SK-N-SH (cell line): Measurements from ENCODE around the gene GRIP1. TPM values are rescaled to one million over a fixed set of nuclear protein-coding genes. Genes with fewer than 3 reads are reported as not detected.

ENCODE experiments used
- CTCF ChIA-PET: fragments of 300-600, 350-600 bp; formaldehyde crosslinking; extraction: SDS; loops from one replicate; lab custom pipeline; 2021; lab: Yijun Ruan, JAX
- POLR2A ChIA-PET: fragments of 350-600 bp; sonication (Branson Sonifier 250); formaldehyde crosslinking; extraction: SDS; loops from one replicate; lab custom pipeline; 2020; ENCODE audit warnings: antibody characterized with exemption, inconsistent platforms; lab: Yijun Ruan, JAX
- DNase-seq: peaks from one replicate; pipeline ENCODE4 v3.0.0; 2012
- H2AFZ ChIP-seq: fragments of 200-600 bp; sonication (generic); 2 replicates; pipeline ENCODE4 v1.8.1; 2016; ENCODE audit warnings: antibody characterized with exemption, mild to moderate bottlenecking, low read depth
- H3F3A ChIP-seq: fragments of 200-600 bp; sonication (generic); replicated peaks from 2 replicates; pipeline ENCODE3; 2016; ENCODE audit warnings: antibody characterized with exemption, mild to moderate bottlenecking; ENCODE audit not compliant: insufficient read depth
- H3K27ac ChIP-seq, 2 experiments: fragments of 200-500 bp in 1 of 2; fragments of 200-600 bp in 1 of 2; sonication (Bioruptor generic) in 1 of 2; sonication (generic), shearing (Covaris generic) in 1 of 2; 2 replicates each; pipeline versions ENCODE4 v1.5.1 to v1.6.1; 2014 to 2016; ENCODE audit warnings: low read depth in 2 of 2, inconsistent platforms in 1 of 2, low read length in 1 of 2, mild to moderate bottlenecking in 1 of 2, mixed read lengths in 1 of 2
- H3K27me3 ChIP-seq: fragments of 200-600 bp; sonication (generic), shearing (Covaris generic); 2 replicates; pipeline ENCODE4 v1.6.1; 2016; ENCODE audit warnings: mixed run types; ENCODE audit not compliant: insufficient read depth
- H3K36me3 ChIP-seq, 2 experiments: fragments of 200-500 bp in 1 of 2; fragments of 200-600 bp in 1 of 2; sonication (Bioruptor generic) in 1 of 2; sonication (generic) in 1 of 2; replicated peaks in 1 of 2; 2 replicates each; pipeline versions ENCODE3 to v1.5.1; 2014 to 2016; ENCODE audit warnings: low read length in 1 of 2, mild to moderate bottlenecking in 1 of 2; ENCODE audit not compliant: insufficient read depth in 2 of 2, control insufficient read depth in 1 of 2
- H3K4me1 ChIP-seq, 2 experiments: fragments of 200-500 bp in 1 of 2; fragments of 200-600 bp in 1 of 2; sonication (Bioruptor generic) in 1 of 2; sonication (generic), shearing (Covaris generic) in 1 of 2; 2 replicates each; pipeline versions ENCODE4 v1.5.1 to v1.6.1; 2014 to 2016; ENCODE audit warnings: low read depth in 1 of 2, low read length in 1 of 2, mixed run types in 1 of 2; ENCODE audit not compliant: insufficient read depth in 2 of 2, control insufficient read depth in 1 of 2
- H3K4me2 ChIP-seq: fragments of 200-600 bp; sonication (generic), shearing (Covaris generic); 2 replicates; pipeline ENCODE4 v1.6.1; 2017; ENCODE audit warnings: mixed run types
- H3K4me3 ChIP-seq, 2 experiments: fragments of 200-500 bp in 1 of 2; fragments of 200-600 bp in 1 of 2; sonication (Bioruptor generic) in 1 of 2; sonication (generic), shearing (Covaris generic) in 1 of 2; 2 replicates each; pipeline versions ENCODE4 v1.5.1 to v1.8.1; 2014 to 2016; ENCODE audit warnings: low read depth in 2 of 2, inconsistent platforms in 1 of 2, low read length in 1 of 2, mild to moderate bottlenecking in 1 of 2, mixed read lengths in 1 of 2, moderate library complexity in 1 of 2
- H3K79me2 ChIP-seq: fragments of 200-600 bp; sonication (generic); 2 replicates; pipeline ENCODE4 v1.8.1; 2017; ENCODE audit warnings: mild to moderate bottlenecking; ENCODE audit not compliant: insufficient read depth
- H3K9ac ChIP-seq: fragments of 200-600 bp; sonication (generic); 2 replicates; pipeline ENCODE4 v1.6.1; 2017; ENCODE audit warnings: mixed run types
- H3K9me2 ChIP-seq: fragments of 200-600 bp; sonication (generic); 2 replicates; pipeline ENCODE4 v1.6.1; 2017; ENCODE audit warnings: mixed run types
- H3K9me3 ChIP-seq: fragments of 200-600 bp; sonication (generic); 2 replicates; pipeline ENCODE4 v1.6.1; 2017; ENCODE audit warnings: mixed run types, mild to moderate bottlenecking, moderate library complexity
- H4K20me1 ChIP-seq: fragments of 200-600 bp; sonication (generic); 2 replicates; pipeline ENCODE4 v1.6.1; 2017; ENCODE audit warnings: mild to moderate bottlenecking, mixed run types; ENCODE audit not compliant: insufficient read depth
- EP300 ChIP-seq, 2 experiments: IDR thresholded peaks; 2 replicates each; pipeline versions ENCODE4 v1.4.0 to v1.6.1; 2012; ENCODE audit warnings: borderline replicate concordance in 1 of 2, low read depth in 1 of 2, low read length in 1 of 2
- FOXJ3 ChIP-seq: sonication (generic); formaldehyde crosslinking; IDR thresholded peaks from 2 replicates; pipeline ENCODE4 v1.5.1; 2020; ENCODE audit warnings: mild to moderate bottlenecking, missing genetic modification reagents
- FOXM1 ChIP-seq: IDR thresholded peaks from 2 replicates; pipeline ENCODE4 v1.4.0; 2012; ENCODE audit warnings: low read depth, mild to moderate bottlenecking
- GABPA ChIP-seq: IDR thresholded peaks from 2 replicates; pipeline ENCODE4 v1.4.0; 2012; ENCODE audit warnings: low read depth, mild to moderate bottlenecking
- GATA2 ChIP-seq: sonication (generic); formaldehyde crosslinking; IDR thresholded peaks from 2 replicates; pipeline ENCODE4 v1.5.0; 2020; ENCODE audit warnings: mild to moderate bottlenecking, missing genetic modification reagents
- NRF1 ChIP-seq: IDR thresholded peaks from 2 replicates; pipeline ENCODE4 v1.6.1; 2012; ENCODE audit warnings: low read depth, mild to moderate bottlenecking, low read length
- RCOR1 ChIP-seq: fragments of 150-350 bp; IDR thresholded peaks from 2 replicates; pipeline ENCODE4 v1.6.1; 2017; ENCODE audit warnings: antibody characterized with exemption, low read length
- RFX5 ChIP-seq: IDR thresholded peaks from 2 replicates; pipeline ENCODE4 v1.6.1; 2012; ENCODE audit warnings: mild to moderate bottlenecking, improper control_type of control experiment, low read length
- SIN3A ChIP-seq: IDR thresholded peaks from 2 replicates; pipeline ENCODE4 v1.6.1; 2012; ENCODE audit warnings: low read depth, mild to moderate bottlenecking, low read length, moderate library complexity, borderline replicate concordance
- TEAD4 ChIP-seq: IDR thresholded peaks from 2 replicates; pipeline ENCODE4 v1.4.0; 2012; ENCODE audit warnings: mild to moderate bottlenecking, borderline replicate concordance; ENCODE audit not compliant: insufficient read depth
- WGBS: methylation state at CpG from one replicate; pipeline ENCODE4 v1.1.6; 2017; ENCODE audit warnings: low lambda C conversion rate; 5-methylcytosine and 5-hydroxymethylcytosine counted together
- polyA plus RNA-seq, 3 experiments: library from polyadenylated mRNA; depleted of rRNA; stranded (reverse); fragments of >200 nt; gene quantifications; 2 replicates each; pipeline ENCODE4 v1.2.3, GENCODE V29; 2012
- TF ChIP-seq, protein P1 (sequence below): IDR thresholded peaks from 2 replicates; pipeline ENCODE4 v1.4.0; 2012; ENCODE audit warnings: low read depth
- TF ChIP-seq, protein P2 (sequence below): fragments of 200-600 bp; sonication (generic); IDR thresholded peaks from 2 replicates; pipeline ENCODE4 v1.6.1; 2017; ENCODE audit warnings: antibody characterized with exemption, mild to moderate bottlenecking, moderate library complexity
- TF ChIP-seq, protein P3 (sequence below): fragments of 150-350 bp; IDR thresholded peaks from 2 replicates; pipeline ENCODE4 v1.6.1; 2016; ENCODE audit warnings: mild to moderate bottlenecking, low read depth, low read length
- TF ChIP-seq, protein P4 (sequence below): fragments of 150-350 bp; IDR thresholded peaks from 2 replicates; pipeline ENCODE4 v1.6.1; 2017; ENCODE audit warnings: antibody characterized with exemption, low read length, low read depth, borderline replicate concordance
- TF ChIP-seq, protein P5 (sequence below): IDR thresholded peaks from 2 replicates; pipeline ENCODE4 v1.4.0; 2012; ENCODE audit warnings: low read depth, borderline replicate concordance
- TF ChIP-seq, protein P6 (sequence below): IDR thresholded peaks from 2 replicates; pipeline ENCODE4 v1.6.1; 2012; ENCODE audit warnings: mild to moderate bottlenecking, low read depth, low read length, moderate library complexity

Gene GRIP1
- polyA plus RNA-seq, 1 of the 3 experiments (the other 2 are of a cell fraction) = 0.07 TPM

DNA sequence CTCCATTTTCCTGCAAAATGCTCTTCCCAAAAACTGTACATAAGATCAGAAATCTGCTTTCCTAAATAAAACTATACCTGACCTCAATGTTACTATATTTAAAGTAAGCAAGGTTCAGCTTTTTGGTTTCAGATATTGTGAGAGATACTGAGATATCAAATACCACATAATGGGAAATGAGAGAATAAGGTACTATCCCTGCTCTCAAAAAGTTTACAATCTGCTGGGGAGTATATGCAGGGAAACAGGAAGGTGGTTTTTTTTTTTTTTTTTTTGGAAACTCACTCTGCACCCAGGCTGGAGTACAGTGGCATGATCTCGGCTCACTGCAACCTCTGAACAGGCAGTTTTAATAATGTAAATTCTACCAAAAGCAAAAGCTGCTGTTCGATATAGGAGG lies 327.6 kb downstream of the GRIP1 start:
- Histone ChIP-seq H3K9me3 (no peaks in the 10 kb centered on the region), H4K20me1 (no peaks in the 10 kb centered on the region), H3K79me2 (no peaks in the 10 kb centered on the region), H3K27me3 (no peaks in the 10 kb centered on the region), H3K4me2 (no peak overlapping the region), H3K9me2 (no peaks in the 10 kb centered on the region), H3F3A (no peaks in the 10 kb centered on the region), H3K27ac (no peak overlapping the region), H3K36me3 (no peaks in the 10 kb centered on the region), H3K4me3 (no peak overlapping the region), H3K4me1 (peaks cover 0 to 8% of the 10 kb centered on the region in 2 experiments; a peak in 1 of 4 replicates), H2AFZ (no peak overlapping the region), H3K9ac (no peak overlapping the region)
- no peak for DNase-seq
- POLR2A ChIA-PET = no interaction called here
- 44% methylated on average over 2 of the region's 2 CpGs for WGBS
- CTCF ChIA-PET = interaction anchor here (1.1 to 5.1 kb wide), 4 partner anchors 31 to 342 kb away, joined by 4 to 84 read pairs (median 23); no protein-coding TSS in a partner anchor
- no peak for TF ChIP-seq GATA2 (CRISPR knock-in tag)
- no peak for TF ChIP-seq FOXJ3 (CRISPR knock-in tag)
- TF ChIP-seq TEAD4 = no peak
- TF ChIP-seq, protein P1, sequence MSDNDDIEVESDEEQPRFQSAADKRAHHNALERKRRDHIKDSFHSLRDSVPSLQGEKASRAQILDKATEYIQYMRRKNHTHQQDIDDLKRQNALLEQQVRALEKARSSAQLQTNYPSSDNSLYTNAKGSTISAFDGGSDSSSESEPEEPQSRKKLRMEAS = no peak
- TF ChIP-seq, protein P2, sequence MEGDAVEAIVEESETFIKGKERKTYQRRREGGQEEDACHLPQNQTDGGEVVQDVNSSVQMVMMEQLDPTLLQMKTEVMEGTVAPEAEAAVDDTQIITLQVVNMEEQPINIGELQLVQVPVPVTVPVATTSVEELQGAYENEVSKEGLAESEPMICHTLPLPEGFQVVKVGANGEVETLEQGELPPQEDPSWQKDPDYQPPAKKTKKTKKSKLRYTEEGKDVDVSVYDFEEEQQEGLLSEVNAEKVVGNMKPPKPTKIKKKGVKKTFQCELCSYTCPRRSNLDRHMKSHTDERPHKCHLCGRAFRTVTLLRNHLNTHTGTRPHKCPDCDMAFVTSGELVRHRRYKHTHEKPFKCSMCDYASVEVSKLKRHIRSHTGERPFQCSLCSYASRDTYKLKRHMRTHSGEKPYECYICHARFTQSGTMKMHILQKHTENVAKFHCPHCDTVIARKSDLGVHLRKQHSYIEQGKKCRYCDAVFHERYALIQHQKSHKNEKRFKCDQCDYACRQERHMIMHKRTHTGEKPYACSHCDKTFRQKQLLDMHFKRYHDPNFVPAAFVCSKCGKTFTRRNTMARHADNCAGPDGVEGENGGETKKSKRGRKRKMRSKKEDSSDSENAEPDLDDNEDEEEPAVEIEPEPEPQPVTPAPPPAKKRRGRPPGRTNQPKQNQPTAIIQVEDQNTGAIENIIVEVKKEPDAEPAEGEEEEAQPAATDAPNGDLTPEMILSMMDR = no peak

DNA sequence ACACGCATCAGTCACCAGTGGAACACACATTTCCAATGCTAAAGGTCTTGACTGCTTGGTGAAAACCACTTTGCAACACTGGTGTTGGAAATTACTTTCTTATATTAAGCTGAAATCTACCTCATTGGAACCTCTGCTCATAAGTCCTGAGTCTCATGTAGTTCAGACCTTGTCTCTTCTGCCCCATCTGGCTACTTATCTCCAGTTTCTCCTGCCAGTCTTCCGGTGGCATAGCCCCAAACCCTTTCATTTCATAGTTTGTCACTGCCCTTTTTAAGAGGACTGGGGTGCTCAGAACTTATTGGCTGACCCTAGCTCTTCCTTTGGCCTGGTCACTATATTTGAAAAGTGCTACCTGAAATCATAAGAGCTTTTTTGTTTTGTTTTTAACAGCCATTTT lies 332.9 kb downstream of the GRIP1 start:
- Histone ChIP-seq H3K9me3 (0 out of 2 replicates have a peak, but pooled peaks cover 5% of the 10 kb centered on the region), H3K4me3 (no peak overlapping the region), H3K9me2 (no peaks in the 10 kb centered on the region), H4K20me1 (no peaks in the 10 kb centered on the region), H3F3A (no peaks in the 10 kb centered on the region), H3K9ac (no peak overlapping the region), H3K4me2 (no peak overlapping the region), H3K36me3 (no peaks in the 10 kb centered on the region), H2AFZ (no peak overlapping the region), H3K79me2 (no peaks in the 10 kb centered on the region), H3K27me3 (no peaks in the 10 kb centered on the region), H3K27ac (no peak overlapping the region), H3K4me1 (no peaks in the 10 kb centered on the region)
- no peak for DNase-seq
- 85% methylated on average over 2 of the region's 2 CpGs for WGBS
- POLR2A ChIA-PET = no interaction called here
- TF ChIP-seq EP300 (IDR thresholded peaks at IDR 0.05; ENCODE audit: borderline replicate concordance in 1 of 2, low read depth in 1 of 2, low read length in 1 of 2) (no peak), RFX5 (no peak), RCOR1 (no peak), NRF1 (no peak), TEAD4 (no peak), SIN3A (no peak), GABPA (no peak), FOXM1 (no peak)
- TF ChIP-seq, protein P3, sequence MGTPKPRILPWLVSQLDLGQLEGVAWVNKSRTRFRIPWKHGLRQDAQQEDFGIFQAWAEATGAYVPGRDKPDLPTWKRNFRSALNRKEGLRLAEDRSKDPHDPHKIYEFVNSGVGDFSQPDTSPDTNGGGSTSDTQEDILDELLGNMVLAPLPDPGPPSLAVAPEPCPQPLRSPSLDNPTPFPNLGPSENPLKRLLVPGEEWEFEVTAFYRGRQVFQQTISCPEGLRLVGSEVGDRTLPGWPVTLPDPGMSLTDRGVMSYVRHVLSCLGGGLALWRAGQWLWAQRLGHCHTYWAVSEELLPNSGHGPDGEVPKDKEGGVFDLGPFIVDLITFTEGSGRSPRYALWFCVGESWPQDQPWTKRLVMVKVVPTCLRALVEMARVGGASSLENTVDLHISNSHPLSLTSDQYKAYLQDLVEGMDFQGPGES = no peak
- TF ChIP-seq, protein P4, sequence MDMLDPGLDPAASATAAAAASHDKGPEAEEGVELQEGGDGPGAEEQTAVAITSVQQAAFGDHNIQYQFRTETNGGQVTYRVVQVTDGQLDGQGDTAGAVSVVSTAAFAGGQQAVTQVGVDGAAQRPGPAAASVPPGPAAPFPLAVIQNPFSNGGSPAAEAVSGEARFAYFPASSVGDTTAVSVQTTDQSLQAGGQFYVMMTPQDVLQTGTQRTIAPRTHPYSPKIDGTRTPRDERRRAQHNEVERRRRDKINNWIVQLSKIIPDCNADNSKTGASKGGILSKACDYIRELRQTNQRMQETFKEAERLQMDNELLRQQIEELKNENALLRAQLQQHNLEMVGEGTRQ = no peak
- TF ChIP-seq, protein P5, sequence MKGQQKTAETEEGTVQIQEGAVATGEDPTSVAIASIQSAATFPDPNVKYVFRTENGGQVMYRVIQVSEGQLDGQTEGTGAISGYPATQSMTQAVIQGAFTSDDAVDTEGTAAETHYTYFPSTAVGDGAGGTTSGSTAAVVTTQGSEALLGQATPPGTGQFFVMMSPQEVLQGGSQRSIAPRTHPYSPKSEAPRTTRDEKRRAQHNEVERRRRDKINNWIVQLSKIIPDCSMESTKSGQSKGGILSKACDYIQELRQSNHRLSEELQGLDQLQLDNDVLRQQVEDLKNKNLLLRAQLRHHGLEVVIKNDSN = no peak
- TF ChIP-seq, protein P6, sequence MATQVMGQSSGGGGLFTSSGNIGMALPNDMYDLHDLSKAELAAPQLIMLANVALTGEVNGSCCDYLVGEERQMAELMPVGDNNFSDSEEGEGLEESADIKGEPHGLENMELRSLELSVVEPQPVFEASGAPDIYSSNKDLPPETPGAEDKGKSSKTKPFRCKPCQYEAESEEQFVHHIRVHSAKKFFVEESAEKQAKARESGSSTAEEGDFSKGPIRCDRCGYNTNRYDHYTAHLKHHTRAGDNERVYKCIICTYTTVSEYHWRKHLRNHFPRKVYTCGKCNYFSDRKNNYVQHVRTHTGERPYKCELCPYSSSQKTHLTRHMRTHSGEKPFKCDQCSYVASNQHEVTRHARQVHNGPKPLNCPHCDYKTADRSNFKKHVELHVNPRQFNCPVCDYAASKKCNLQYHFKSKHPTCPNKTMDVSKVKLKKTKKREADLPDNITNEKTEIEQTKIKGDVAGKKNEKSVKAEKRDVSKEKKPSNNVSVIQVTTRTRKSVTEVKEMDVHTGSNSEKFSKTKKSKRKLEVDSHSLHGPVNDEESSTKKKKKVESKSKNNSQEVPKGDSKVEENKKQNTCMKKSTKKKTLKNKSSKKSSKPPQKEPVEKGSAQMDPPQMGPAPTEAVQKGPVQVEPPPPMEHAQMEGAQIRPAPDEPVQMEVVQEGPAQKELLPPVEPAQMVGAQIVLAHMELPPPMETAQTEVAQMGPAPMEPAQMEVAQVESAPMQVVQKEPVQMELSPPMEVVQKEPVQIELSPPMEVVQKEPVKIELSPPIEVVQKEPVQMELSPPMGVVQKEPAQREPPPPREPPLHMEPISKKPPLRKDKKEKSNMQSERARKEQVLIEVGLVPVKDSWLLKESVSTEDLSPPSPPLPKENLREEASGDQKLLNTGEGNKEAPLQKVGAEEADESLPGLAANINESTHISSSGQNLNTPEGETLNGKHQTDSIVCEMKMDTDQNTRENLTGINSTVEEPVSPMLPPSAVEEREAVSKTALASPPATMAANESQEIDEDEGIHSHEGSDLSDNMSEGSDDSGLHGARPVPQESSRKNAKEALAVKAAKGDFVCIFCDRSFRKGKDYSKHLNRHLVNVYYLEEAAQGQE = no peak
- CTCF ChIA-PET = interaction anchor here (1.5 to 1.8 kb wide), 2 partner anchors 21 to 63 kb away, joined by 3 to 7 read pairs; no protein-coding TSS in a partner anchor
